Natural killer cell treated with Interleukin-12 subunit alpha and Interleukin-12 subunit beta and Interleukin-15 and Interleukin-18, amount 100 ng/mL, for 72 hours (primary cell): ENCODE measurements around the gene CACUL1. TPM values are rescaled to one million over a fixed set of nuclear protein-coding genes. Genes with fewer than 3 reads are reported as not detected.

Experiments used
- ATAC-seq, 2 donors: fragments of 150-1000 bp; cut with Tn5 transposase in 1 of 2; sonication (Bioruptor Pico), chemical (Tn5 transposase) in 1 of 2; 2 replicates each; pipeline ENCODE4 v1.10.0; 2021
- DNase-seq: peaks from one replicate; pipeline ENCODE4 v3.0.0; 2022; ENCODE audit warnings: low spot score
- H3K27ac Mint-ChIP-seq, 2 donors: 1 replicate in 1 of 2; 2 replicates in 1 of 2; pipeline ENCODE4 v1.8.0; 2022; ENCODE audit warnings: mixed read lengths in 2 of 2, mild to moderate bottlenecking in 1 of 2, moderate library complexity in 1 of 2
- H3K27me3 Mint-ChIP-seq, 2 donors: 1 replicate in 1 of 2; 2 replicates in 1 of 2; pipeline ENCODE4 v1.8.0; 2022; ENCODE audit warnings: mixed read lengths in 2 of 2
- H3K36me3 Mint-ChIP-seq: one replicate; pipeline ENCODE4 v1.8.0; 2022; ENCODE audit warnings: mixed read lengths
- H3K4me1 Mint-ChIP-seq, 2 donors: 1 replicate in 1 of 2; 2 replicates in 1 of 2; pipeline ENCODE4 v1.8.0; 2022; ENCODE audit warnings: low read depth in 2 of 2, mixed read lengths in 2 of 2, mild to moderate bottlenecking in 1 of 2
- H3K4me3 Mint-ChIP-seq: one replicate; pipeline ENCODE4 v1.8.0; 2022; ENCODE audit warnings: mixed read lengths
- H3K9me3 Mint-ChIP-seq: 2 replicates; pipeline ENCODE4 v1.8.0; 2022; ENCODE audit warnings: mixed read lengths
- total RNA-seq, 2 donors: library from RNA; stranded (reverse); gene quantifications; one replicate each; pipeline ENCODE4 v1.2.3, GENCODE V29; 2022

Gene CACUL1
- total RNA-seq, 2 donors from 2014 or later: 28.9 to 29.9 TPM

- no peak overlapping the region for H3K4me3 Mint-ChIP-seq
- ATAC-seq (peak in 1 of 2 donors; percentile 9), DNase-seq (no peak)
- no peaks in the 10 kb centered on the region for H3K36me3 Mint-ChIP-seq
- H3K27ac Mint-ChIP-seq: no peak overlapping the region
- peaks cover under 1 to 13% of the 10 kb centered on the region in 2 donors for H3K27me3 Mint-ChIP-seq
- H3K9me3 Mint-ChIP-seq: no peaks in the 10 kb centered on the region
- H3K4me1 Mint-ChIP-seq: no peaks in the 10 kb centered on the region
These were observed 26.8 kb upstream of the CACUL1 start for GRCh38 chr10:118781541-118781940.

GRCh38 chr10:118778727-118779126 lies 24.0 kb upstream of the CACUL1 start:
- no peaks in the 10 kb centered on the region for H3K36me3 Mint-ChIP-seq
- DNase-seq: no peak
- H3K9me3 Mint-ChIP-seq: no peaks in the 10 kb centered on the region
- no peak overlapping the region for H3K4me3 Mint-ChIP-seq
- H3K4me1 Mint-ChIP-seq: no peaks in the 10 kb centered on the region
- ATAC-seq: no peak
- H3K27me3 Mint-ChIP-seq: peaks cover 0 to 13% of the 10 kb centered on the region in 2 donors
- no peak overlapping the region for H3K27ac Mint-ChIP-seq

GRCh38 chr10:118776960-118777359 lies 22.2 kb upstream of the CACUL1 start:
- no peaks in the 10 kb centered on the region for H3K4me1 Mint-ChIP-seq

GRCh38 chr10:118776033-118776432 lies 21.3 kb upstream of the CACUL1 start:
- Mint-ChIP-seq H3K27ac (no peak overlapping the region), H3K4me3 (no peak overlapping the region), H3K4me1 (no peaks in the 10 kb centered on the region), H3K36me3 (no peaks in the 10 kb centered on the region), H3K9me3 (no peaks in the 10 kb centered on the region), H3K27me3 (peaks cover 8 to 13% of the 10 kb centered on the region in 2 donors)
- no peak for ATAC-seq
- DNase-seq: no peak

More at GRCh38 chr10:118776960-118777359, 22.2 kb upstream of the CACUL1 start:
- Mint-ChIP-seq H3K36me3 (no peaks in the 10 kb centered on the region), H3K27ac (no peak overlapping the region), H3K9me3 (no peaks in the 10 kb centered on the region), H3K4me3 (no peak overlapping the region), H3K27me3 (peaks cover 0 to 13% of the 10 kb centered on the region in 2 donors)
- ATAC-seq (no peak), DNase-seq (no peak)

- H3K9me3 Mint-ChIP-seq: no peaks in the 10 kb centered on the region
- no peak for ATAC-seq
- no peaks in the 10 kb centered on the region for H3K4me1 Mint-ChIP-seq
- no peaks in the 10 kb centered on the region for H3K36me3 Mint-ChIP-seq
- no peak overlapping the region for H3K4me3 Mint-ChIP-seq
- DNase-seq: no peak
- no peak overlapping the region for H3K27ac Mint-ChIP-seq
- H3K27me3 Mint-ChIP-seq: peaks cover 14 to 16% of the 10 kb centered on the region in 2 donors
These were observed 20.7 kb upstream of the CACUL1 start for GRCh38 chr10:118775478-118775877.

- H3K4me3 Mint-ChIP-seq: no peak overlapping the region
- H3K36me3 Mint-ChIP-seq: no peaks in the 10 kb centered on the region
- no peak for DNase-seq
- H3K9me3 Mint-ChIP-seq: no peaks in the 10 kb centered on the region
- H3K27me3 Mint-ChIP-seq: peaks cover 9 to 16% of the 10 kb centered on the region in 2 donors
- no peak for ATAC-seq
- H3K4me1 Mint-ChIP-seq: no peaks in the 10 kb centered on the region
- no peak overlapping the region for H3K27ac Mint-ChIP-seq
These were observed 18.3 kb upstream of the CACUL1 start for GRCh38 chr10:118773041-118773440.

GRCh38 chr10:118771976-118772375 lies 17.2 kb upstream of the CACUL1 start:
- ATAC-seq (no peak), DNase-seq (no peak)
- Mint-ChIP-seq H3K9me3 (no peaks in the 10 kb centered on the region), H3K27me3 (peaks cover 7 to 16% of the 10 kb centered on the region in 2 donors), H3K27ac (no peak overlapping the region), H3K4me1 (no peaks in the 10 kb centered on the region), H3K4me3 (no peak overlapping the region), H3K36me3 (no peaks in the 10 kb centered on the region)

GRCh38 chr10:118769898-118770600 lies 15.3 kb upstream of the CACUL1 start:
- no peak overlapping the region for H3K27ac Mint-ChIP-seq
- no peak for DNase-seq

GRCh38 chr10:118768041-118768919 lies 13.5 kb upstream of the CACUL1 start:
- Mint-ChIP-seq H3K27ac (no peak overlapping the region), H3K4me3 (no peak overlapping the region), H3K4me1 (no peaks in the 10 kb centered on the region), H3K36me3 (no peaks in the 10 kb centered on the region), H3K9me3 (no peaks in the 10 kb centered on the region), H3K27me3 (peaks cover 6 to 16% of the 10 kb centered on the region in 2 donors)
- ATAC-seq (no peak), DNase-seq (no peak)

More at GRCh38 chr10:118769898-118770600, 15.3 kb upstream of the CACUL1 start:
- no peaks in the 10 kb centered on the region for H3K36me3 Mint-ChIP-seq
- H3K4me3 Mint-ChIP-seq: no peak overlapping the region
- H3K27me3 Mint-ChIP-seq: peaks cover 6 to 16% of the 10 kb centered on the region in 2 donors
- no peaks in the 10 kb centered on the region for H3K9me3 Mint-ChIP-seq
- ATAC-seq: no peak
- no peaks in the 10 kb centered on the region for H3K4me1 Mint-ChIP-seq

GRCh38 chr10:118767297-118768040 lies 12.7 kb upstream of the CACUL1 start:
- Mint-ChIP-seq H3K4me3 (no peak overlapping the region), H3K36me3 (no peaks in the 10 kb centered on the region), H3K9me3 (no peaks in the 10 kb centered on the region), H3K4me1 (no peaks in the 10 kb centered on the region), H3K27ac (no peak overlapping the region), H3K27me3 (peaks cover 6 to 16% of the 10 kb centered on the region in 2 donors)
- ATAC-seq (no peak), DNase-seq (no peak)

- no peak for ATAC-seq
- H3K4me3 Mint-ChIP-seq: no peak overlapping the region
- H3K27me3 Mint-ChIP-seq: no peaks in the 10 kb centered on the region
- no peaks in the 10 kb centered on the region for H3K36me3 Mint-ChIP-seq
- H3K27ac Mint-ChIP-seq: no peak overlapping the region
- H3K4me1 Mint-ChIP-seq: no peaks in the 10 kb centered on the region
- DNase-seq: no peak
- no peaks in the 10 kb centered on the region for H3K9me3 Mint-ChIP-seq
These were observed 9.4 kb upstream of the CACUL1 start for GRCh38 chr10:118764195-118764594.

- DNase-seq (no peak), ATAC-seq (no peak)
- H3K4me1 Mint-ChIP-seq: no peaks in the 10 kb centered on the region
- H3K9me3 Mint-ChIP-seq: no peaks in the 10 kb centered on the region
- H3K4me3 Mint-ChIP-seq: no peak overlapping the region
- H3K27ac Mint-ChIP-seq: no peak overlapping the region
- H3K36me3 Mint-ChIP-seq: no peaks in the 10 kb centered on the region
- no peaks in the 10 kb centered on the region for H3K27me3 Mint-ChIP-seq
These were observed 8.6 kb upstream of the CACUL1 start for GRCh38 chr10:118763202-118763988.

GRCh38 chr10:118760265-118760664 lies 5.5 kb upstream of the CACUL1 start:
- H3K4me1 Mint-ChIP-seq: peaks cover 1 to 2% of the 10 kb centered on the region in 2 donors
- peaks cover 6 to 9% of the 10 kb centered on the region in 2 donors for H3K27me3 Mint-ChIP-seq
- no peak for DNase-seq
- H3K9me3 Mint-ChIP-seq: no peaks in the 10 kb centered on the region
- no peaks in the 10 kb centered on the region for H3K36me3 Mint-ChIP-seq
- no peak overlapping the region for H3K4me3 Mint-ChIP-seq
- ATAC-seq: no peak
- H3K27ac Mint-ChIP-seq: no peak overlapping the region
